Pancreas (tissue), 10 donors: ENCODE data around the gene MYBPC2. TPM values are rescaled to one million over a fixed set of nuclear protein-coding genes. Genes with fewer than 3 reads are reported as not detected.

Source experiments
- ATAC-seq, 4 donors: fragments of 200-7000 bp; cut with Tn5 transposase; one replicate each; pipeline versions ENCODE4 v1.8.0 to v1.9.1; 2020; ENCODE audit warnings: mild to moderate bottlenecking in 4 of 4, moderate library complexity in 4 of 4
- DNase-seq, 6 donors: peaks; one replicate each; pipeline ENCODE4 v3.0.0-alpha.2; 2020
- FAIRE-seq: peaks from 2 replicates; lab custom pipeline; 2012; peaks lifted over from hg19 to GRCh38; lab: Jason Lieb, UNC
- H3K27ac ChIP-seq, 4 donors: fragments of 200-600 bp; sonication (generic); 1 replicate in 3 of 4; 2 replicates in 1 of 4; pipeline versions ENCODE4 v1.5.0 to v1.8.0; 2020
- H3K27me3 ChIP-seq, 4 donors: fragments of 200-600 bp; one replicate each; pipeline ENCODE4 v1.8.0; 2021
- H3K36me3 ChIP-seq, 3 donors: fragments of 200-600 bp; sonication (generic) in 1 of 3; one replicate each; pipeline versions ENCODE4 v1.5.0 to v1.8.0; 2020 to 2021
- H3K4me1 ChIP-seq, 3 donors: fragments of 200-600 bp; one replicate each; pipeline ENCODE4 v1.8.0; 2021
- H3K4me3 ChIP-seq, 4 donors: fragments of 200-600 bp; sonication (generic) in 2 of 4; one replicate each; pipeline versions ENCODE4 v1.5.0 to v1.8.0; 2020 to 2021
- H3K9me3 ChIP-seq, 4 donors: fragments of 200-600 bp; one replicate each; pipeline ENCODE4 v1.8.0; 2021
- whole genome bisulfite sequencing, 2 donors: extraction: QIAGEN DNeasy Blood & Tissue Kit; methylation state at CpG; one replicate each; pipeline ENCODE4 v1.1.7; 2013; 5-methylcytosine and 5-hydroxymethylcytosine counted together
- intact Hi-C, 3 donors: fragments of 100-400 bp; cut with DNase I; formaldehyde crosslinking; loops; one replicate each; pipeline versions ENCODE4 v1.11.1 to v1.14.2; 2022
- polyA plus RNA-seq, 2 donors: library from polyadenylated mRNA; stranded (reverse); fragments of 200-250 nt; gene quantifications; one replicate each; pipeline ENCODE4 v1.2.3, GENCODE V29; 2013
- total RNA-seq, 6 donors: library from RNA; stranded (reverse); fragmentation: NEBNext Ultra II Directional in 4 of 6; extraction: Animal tissue kit (Norgen Biotek cat#: 25700) in 4 of 6; gene quantifications; one replicate each; pipeline versions ENCODE4 v1.2.1 to v1.2.4, GENCODE V29; 2021 to 2023
- TF ChIP-seq, protein P1 (sequence below), 4 donors: fragments of 200-600 bp; sonication (generic) in 3 of 4; IDR thresholded peaks; one replicate each; pipeline versions ENCODE4 v1.5.0 to v1.8.0; 2021; ENCODE audit warnings: antibody characterized with exemption in 4 of 4
- donor health status: healthy with polysubstance abuse.
- donor health status: DM: no; HTN: no; CAD: no; lungs with moderate emphysema.
- donor health status: DM: no; HTN: no; CAD: no.
- donor health status: control.
- donor health status: control.
- donor health status: Bipolar disorder and iron deficiency.
- donor health status: DM: yes; HTN: yes; CAD: no.
- donor health status: DM: no; HTN: no; CAD: no.
- donor health status: DM: no; HTN: no; CAD: no.
- donor health status: DM: yes; HTN: yes; CAD: no.

Gene MYBPC2
- total and polyA plus RNA-seq, 8 donors: 0.02 to 1.7 (median 1.5) TPM; not detected in 5

DNA sequence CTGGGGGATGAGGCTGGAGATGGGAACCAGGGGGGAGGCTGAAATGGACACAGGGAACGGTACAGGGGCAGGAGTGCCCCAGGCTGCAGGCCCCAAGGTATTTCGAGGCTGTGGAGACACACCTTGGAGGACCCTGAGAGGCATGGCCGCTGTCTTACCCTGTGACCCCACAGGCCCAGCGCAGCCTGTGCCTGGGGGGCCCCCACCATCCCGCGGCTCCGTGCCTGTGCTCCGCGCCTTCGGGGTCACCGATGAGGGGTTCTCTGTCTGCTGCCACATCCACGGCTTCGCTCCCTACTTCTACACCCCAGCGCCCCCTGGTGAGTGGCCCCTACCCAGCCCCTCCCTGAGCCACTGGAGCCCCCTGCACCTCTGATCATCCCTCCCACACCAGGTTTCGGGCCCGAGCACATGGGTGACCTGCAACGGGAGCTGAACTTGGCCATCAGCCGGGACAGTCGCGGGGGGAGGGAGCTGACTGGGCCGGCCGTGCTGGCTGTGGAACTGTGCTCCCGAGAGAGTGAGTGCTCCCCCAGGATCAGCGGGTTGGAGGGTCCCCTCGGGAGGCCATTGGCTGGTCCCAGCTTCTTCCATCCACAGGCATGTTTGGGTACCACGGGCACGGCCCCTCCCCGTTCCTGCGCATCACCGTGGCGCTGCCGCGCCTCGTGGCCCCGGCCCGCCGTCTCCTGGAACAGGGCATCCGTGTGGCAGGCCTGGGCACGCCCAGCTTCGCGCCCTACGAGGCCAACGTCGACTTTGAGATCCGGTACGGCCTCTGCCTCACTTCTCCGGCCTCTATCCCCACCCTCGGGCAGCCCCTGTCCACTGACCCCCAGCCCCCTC is 30.9 kb upstream of the MYBPC2 start:
- Histone ChIP-seq H3K9me3 (no peaks in the 10 kb centered on the region), H3K27ac (no peak overlapping the region), H3K36me3 (no peaks in the 10 kb centered on the region), H3K4me3 (no peak overlapping the region), H3K27me3 (no peaks in the 10 kb centered on the region), H3K4me1 (no peaks in the 10 kb centered on the region)
- TF ChIP-seq, protein P1, sequence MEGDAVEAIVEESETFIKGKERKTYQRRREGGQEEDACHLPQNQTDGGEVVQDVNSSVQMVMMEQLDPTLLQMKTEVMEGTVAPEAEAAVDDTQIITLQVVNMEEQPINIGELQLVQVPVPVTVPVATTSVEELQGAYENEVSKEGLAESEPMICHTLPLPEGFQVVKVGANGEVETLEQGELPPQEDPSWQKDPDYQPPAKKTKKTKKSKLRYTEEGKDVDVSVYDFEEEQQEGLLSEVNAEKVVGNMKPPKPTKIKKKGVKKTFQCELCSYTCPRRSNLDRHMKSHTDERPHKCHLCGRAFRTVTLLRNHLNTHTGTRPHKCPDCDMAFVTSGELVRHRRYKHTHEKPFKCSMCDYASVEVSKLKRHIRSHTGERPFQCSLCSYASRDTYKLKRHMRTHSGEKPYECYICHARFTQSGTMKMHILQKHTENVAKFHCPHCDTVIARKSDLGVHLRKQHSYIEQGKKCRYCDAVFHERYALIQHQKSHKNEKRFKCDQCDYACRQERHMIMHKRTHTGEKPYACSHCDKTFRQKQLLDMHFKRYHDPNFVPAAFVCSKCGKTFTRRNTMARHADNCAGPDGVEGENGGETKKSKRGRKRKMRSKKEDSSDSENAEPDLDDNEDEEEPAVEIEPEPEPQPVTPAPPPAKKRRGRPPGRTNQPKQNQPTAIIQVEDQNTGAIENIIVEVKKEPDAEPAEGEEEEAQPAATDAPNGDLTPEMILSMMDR (IDR thresholded peaks at IDR 0.05): no peak
- DNase-seq (no peak), ATAC-seq (no peak), FAIRE-seq (no peak)
- intact Hi-C loops: no loop called here
- 92 to 94% methylated on average over 48 of the region's 48 CpGs for WGBS, 2 donors

DNA sequence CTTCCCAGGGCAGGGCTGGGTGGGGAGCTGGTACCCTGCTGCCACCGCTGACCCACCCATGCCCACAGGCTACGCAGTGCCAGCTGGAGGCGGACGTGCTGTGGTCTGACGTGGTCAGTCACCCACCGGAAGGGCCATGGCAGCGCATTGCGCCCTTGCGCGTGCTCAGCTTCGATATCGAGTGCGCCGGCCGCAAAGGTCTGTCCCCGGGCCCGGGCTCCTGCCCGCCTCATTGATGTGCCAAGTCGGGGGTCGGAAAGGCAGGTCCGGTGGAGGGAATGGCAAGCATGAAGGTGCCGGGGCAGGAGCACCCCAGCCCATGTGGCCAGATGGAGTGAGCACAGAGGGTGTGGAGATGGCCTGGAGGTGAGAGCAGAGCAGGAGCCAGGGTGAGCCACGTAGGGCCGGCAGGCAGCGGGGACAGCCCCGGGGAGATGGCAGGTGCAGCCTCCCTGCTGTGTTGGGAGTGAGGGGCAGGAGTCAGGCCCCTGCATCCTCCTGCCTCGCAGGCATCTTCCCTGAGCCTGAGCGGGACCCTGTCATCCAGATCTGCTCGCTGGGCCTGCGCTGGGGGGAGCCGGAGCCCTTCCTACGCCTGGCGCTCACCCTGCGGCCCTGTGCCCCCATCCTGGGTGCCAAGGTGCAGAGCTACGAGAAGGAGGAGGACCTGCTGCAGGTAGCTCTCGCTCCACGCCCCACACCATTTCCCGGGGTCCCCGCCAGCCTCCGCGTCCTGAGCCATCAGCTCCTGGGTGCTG is 30.0 kb upstream of the MYBPC2 start:
- Histone ChIP-seq H3K36me3 (no peaks in the 10 kb centered on the region), H3K4me3 (no peak overlapping the region), H3K27me3 (no peaks in the 10 kb centered on the region), H3K4me1 (no peaks in the 10 kb centered on the region), H3K27ac (no peak overlapping the region), H3K9me3 (no peaks in the 10 kb centered on the region)
- intact Hi-C loops: no loop called here
- peak in 1 of 6 donors; percentile 62 for DNase-seq
- WGBS, 2 donors: 95 to 97% methylated on average over 38 to 41 of the region's 41 CpGs
- no peak for FAIRE-seq
- no peak for ATAC-seq
- TF ChIP-seq, protein P1 (IDR thresholded peaks at IDR 0.05): no peak

DNA sequence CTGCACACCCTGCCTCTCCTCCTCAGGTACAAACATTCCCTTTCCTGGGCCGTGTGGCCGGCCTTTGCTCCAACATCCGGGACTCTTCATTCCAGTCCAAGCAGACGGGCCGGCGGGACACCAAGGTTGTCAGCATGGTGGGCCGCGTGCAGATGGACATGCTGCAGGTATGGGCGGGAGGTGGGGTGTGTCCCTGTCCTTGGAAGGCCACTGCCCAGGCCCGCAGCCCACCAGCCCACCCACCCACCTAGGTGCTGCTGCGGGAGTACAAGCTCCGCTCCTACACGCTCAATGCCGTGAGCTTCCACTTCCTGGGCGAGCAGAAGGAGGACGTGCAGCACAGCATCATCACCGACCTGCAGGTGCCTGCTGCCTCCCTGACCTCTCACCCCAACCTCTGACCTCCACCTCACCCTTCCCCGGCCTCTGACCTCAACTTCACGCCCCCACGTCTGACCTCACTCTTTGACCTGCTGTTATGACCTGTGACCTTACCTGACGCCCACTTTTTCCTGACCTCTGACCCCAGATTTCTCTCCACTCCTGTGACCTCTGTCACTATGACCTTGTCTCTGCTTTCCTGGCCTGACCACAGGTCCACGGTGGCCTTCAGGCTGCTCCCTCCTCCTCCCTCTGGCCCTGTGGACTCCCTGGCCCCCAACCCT is 26.4 kb upstream of the MYBPC2 start:
- WGBS, 2 donors: 88 to 89% methylated on average over 22 of the region's 22 CpGs
- TF ChIP-seq, protein P1 (IDR thresholded peaks at IDR 0.05): no peak
- Histone ChIP-seq H3K36me3 (no peaks in the 10 kb centered on the region), H3K4me1 (no peaks in the 10 kb centered on the region), H3K27ac (no peak overlapping the region), H3K27me3 (no peaks in the 10 kb centered on the region), H3K9me3 (no peaks in the 10 kb centered on the region), H3K4me3 (no peak overlapping the region)
- DNase-seq (peak in 1 of 6 donors; percentile 64), ATAC-seq (no peak), FAIRE-seq (no peak)
- intact Hi-C loops: no loop called here

DNA sequence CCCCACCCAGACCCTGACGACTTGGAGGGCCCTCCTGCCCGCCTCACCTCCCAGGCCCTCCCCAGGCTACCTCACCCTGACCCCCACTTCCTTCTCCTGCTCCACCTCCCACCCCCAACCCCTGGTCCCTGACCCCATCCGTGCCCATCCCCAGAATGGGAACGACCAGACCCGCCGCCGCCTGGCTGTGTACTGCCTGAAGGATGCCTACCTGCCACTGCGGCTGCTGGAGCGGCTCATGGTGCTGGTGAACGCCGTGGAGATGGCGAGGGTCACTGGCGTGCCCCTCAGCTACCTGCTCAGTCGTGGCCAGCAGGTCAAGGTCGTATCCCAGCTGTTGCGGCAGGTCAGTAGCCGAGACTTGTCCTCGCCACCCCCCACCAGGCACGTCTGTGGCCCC is 25.9 kb upstream of the MYBPC2 start:
- intact Hi-C loops: no loop called here
- no peak for ATAC-seq
- Histone ChIP-seq H3K27ac (no peak overlapping the region), H3K9me3 (no peaks in the 10 kb centered on the region), H3K36me3 (no peaks in the 10 kb centered on the region), H3K4me1 (no peaks in the 10 kb centered on the region), H3K27me3 (no peaks in the 10 kb centered on the region), H3K4me3 (no peak overlapping the region)
- 91 to 97% methylated on average over 19 of the region's 19 CpGs for WGBS, 2 donors
- peak in 1 of 6 donors; percentile 74 for DNase-seq
- TF ChIP-seq, protein P1 (IDR thresholded peaks at IDR 0.05): no peak
- FAIRE-seq: no peak
